ENCODE measurements around the gene CMSS1.

Gene CMSS1

DNA sequence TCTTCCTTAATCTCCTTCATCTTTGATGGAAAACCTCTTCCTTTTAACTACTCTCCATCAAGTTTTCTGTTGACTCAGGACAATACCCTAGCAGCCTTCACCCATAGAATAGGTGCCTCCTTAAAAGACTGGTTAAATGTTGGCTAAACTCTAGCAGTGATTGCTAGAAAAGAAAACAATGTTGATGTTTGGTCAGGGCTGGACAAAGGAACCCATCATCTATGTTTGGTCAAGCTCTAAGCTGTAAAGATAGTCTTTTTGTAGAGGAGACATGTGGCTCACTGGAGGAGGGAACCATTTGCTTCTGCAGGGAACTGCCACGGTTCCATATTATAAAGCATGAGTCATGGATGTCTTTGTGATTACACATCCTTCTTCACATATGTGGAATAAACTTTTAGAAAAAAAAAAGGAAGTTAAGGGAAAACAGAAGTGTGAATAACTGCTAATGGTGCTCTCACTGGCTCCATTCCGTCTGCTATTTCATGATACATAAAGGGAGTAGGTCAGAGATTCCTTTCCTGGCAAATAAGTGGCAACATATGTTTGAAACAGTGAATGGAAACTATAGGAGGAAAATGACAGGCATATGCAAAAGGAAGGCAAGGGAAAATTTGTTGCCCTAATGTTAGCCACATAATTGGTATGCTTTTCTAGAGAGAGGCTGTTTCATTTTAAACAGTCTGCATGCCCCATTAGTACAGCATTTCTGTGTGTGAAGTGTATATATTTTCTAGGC lies 78.2 kb downstream of the CMSS1 start:
- Histone ChIP-seq H3K4me3 (ENCODE audit: low read depth, low read length) (no peak overlapping the region), H3K36me3 (ENCODE audit: control insufficient read depth in 2 of 2, insufficient read depth in 1 of 2, low read length in 2 of 2) (no peaks in the 10 kb centered on the region), H3K9me3 (ENCODE audit: control insufficient read depth, insufficient read depth, low read depth, low read length) (no peaks in the 10 kb centered on the region), H3K27ac (ENCODE audit: extremely low read depth, low read depth, low read length) (no peak overlapping the region), H3K4me1 (ENCODE audit: control insufficient read depth, insufficient read depth, low read length) (no peaks in the 10 kb centered on the region)
- ChIA-PET POLR2A (no interaction called here), CTCF (no interaction called here)
- TF ChIP-seq ELK4 (IDR thresholded peaks at IDR 0.05; ENCODE audit: borderline replicate concordance, low read depth, low read length) (no peak), SCRT1 (tag by site-specific recombination; IDR thresholded peaks at IDR 0.05; ENCODE audit: borderline replicate concordance) (no peak), ZNF433 (tag by site-specific recombination; IDR thresholded peaks at IDR 0.05; ENCODE audit: low read depth) (no peak), SALL2 (tag by site-specific recombination; IDR thresholded peaks at IDR 0.05; ENCODE audit: borderline replicate concordance) (no peak), ZNF324 (tag by site-specific recombination; IDR thresholded peaks at IDR 0.05) (no peak), IKZF3 (tag by site-specific recombination; IDR thresholded peaks at IDR 0.05) (no peak), GLI4 (tag by site-specific recombination; IDR thresholded peaks at IDR 0.05) (no peak), RBAK (tag by site-specific recombination; IDR thresholded peaks at IDR 0.05) (no peak), KLF16 (tag by site-specific recombination; IDR thresholded peaks at IDR 0.05) (no peak), ZNF174 (tag by site-specific recombination; IDR thresholded peaks at IDR 0.05) (no peak), ZNF610 (tag by site-specific recombination; IDR thresholded peaks at IDR 0.05; ENCODE audit: borderline replicate concordance) (no peak), ZNF768 (tag by site-specific recombination; IDR thresholded peaks at IDR 0.05) (no peak), ZNF529 (tag by site-specific recombination; IDR thresholded peaks at IDR 0.05; ENCODE audit: insufficient replicate concordance) (no peak), HIC1 (tag by site-specific recombination; IDR thresholded peaks at IDR 0.05) (0 out of 2 replicates have a peak, but pooled peaks have one; percentile 48), ZNF549 (tag by site-specific recombination; IDR thresholded peaks at IDR 0.05) (no peak), ZEB2 (tag by site-specific recombination; IDR thresholded peaks at IDR 0.05) (0 out of 2 replicates have a peak, but pooled peaks have one; percentile 19), ZNF114 (tag by site-specific recombination; IDR thresholded peaks at IDR 0.05) (no peak), ZBTB17 (tag by site-specific recombination; IDR thresholded peaks at IDR 0.05) (no peak), ZNF48 (tag by site-specific recombination; IDR thresholded peaks at IDR 0.05) (no peak), ZNF660 (tag by site-specific recombination; IDR thresholded peaks at IDR 0.05) (no peak), ZSCAN5A (tag by site-specific recombination; IDR thresholded peaks at IDR 0.05) (no peak), ZNF791 (tag by site-specific recombination; IDR thresholded peaks at IDR 0.05) (no peak), WT1 (tag by site-specific recombination; IDR thresholded peaks at IDR 0.05) (no peak), REPIN1 (tag by site-specific recombination; IDR thresholded peaks at IDR 0.05; ENCODE audit: low read depth) (no peak), ZNF266 (tag by site-specific recombination; IDR thresholded peaks at IDR 0.05; ENCODE audit: low read depth) (no peak), ZNF473 (tag by site-specific recombination; IDR thresholded peaks at IDR 0.05) (no peak), ZNF202 (tag by site-specific recombination; IDR thresholded peaks at IDR 0.05; ENCODE audit: borderline replicate concordance) (no peak)
- TF ChIP-seq, protein P1, sequence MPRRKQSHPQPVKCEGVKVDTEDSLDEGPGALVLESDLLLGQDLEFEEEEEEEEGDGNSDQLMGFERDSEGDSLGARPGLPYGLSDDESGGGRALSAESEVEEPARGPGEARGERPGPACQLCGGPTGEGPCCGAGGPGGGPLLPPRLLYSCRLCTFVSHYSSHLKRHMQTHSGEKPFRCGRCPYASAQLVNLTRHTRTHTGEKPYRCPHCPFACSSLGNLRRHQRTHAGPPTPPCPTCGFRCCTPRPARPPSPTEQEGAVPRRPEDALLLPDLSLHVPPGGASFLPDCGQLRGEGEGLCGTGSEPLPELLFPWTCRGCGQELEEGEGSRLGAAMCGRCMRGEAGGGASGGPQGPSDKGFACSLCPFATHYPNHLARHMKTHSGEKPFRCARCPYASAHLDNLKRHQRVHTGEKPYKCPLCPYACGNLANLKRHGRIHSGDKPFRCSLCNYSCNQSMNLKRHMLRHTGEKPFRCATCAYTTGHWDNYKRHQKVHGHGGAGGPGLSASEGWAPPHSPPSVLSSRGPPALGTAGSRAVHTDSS (tag by site-specific recombination; IDR thresholded peaks at IDR 0.05), result no peak
- TF ChIP-seq, protein P2, sequence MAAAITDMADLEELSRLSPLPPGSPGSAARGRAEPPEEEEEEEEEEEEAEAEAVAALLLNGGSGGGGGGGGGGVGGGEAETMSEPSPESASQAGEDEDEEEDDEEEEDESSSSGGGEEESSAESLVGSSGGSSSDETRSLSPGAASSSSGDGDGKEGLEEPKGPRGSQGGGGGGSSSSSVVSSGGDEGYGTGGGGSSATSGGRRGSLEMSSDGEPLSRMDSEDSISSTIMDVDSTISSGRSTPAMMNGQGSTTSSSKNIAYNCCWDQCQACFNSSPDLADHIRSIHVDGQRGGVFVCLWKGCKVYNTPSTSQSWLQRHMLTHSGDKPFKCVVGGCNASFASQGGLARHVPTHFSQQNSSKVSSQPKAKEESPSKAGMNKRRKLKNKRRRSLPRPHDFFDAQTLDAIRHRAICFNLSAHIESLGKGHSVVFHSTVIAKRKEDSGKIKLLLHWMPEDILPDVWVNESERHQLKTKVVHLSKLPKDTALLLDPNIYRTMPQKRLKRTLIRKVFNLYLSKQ (tag by site-specific recombination; IDR thresholded peaks at IDR 0.05; ENCODE audit: borderline replicate concordance), result no peak
- TF ChIP-seq, protein P3, sequence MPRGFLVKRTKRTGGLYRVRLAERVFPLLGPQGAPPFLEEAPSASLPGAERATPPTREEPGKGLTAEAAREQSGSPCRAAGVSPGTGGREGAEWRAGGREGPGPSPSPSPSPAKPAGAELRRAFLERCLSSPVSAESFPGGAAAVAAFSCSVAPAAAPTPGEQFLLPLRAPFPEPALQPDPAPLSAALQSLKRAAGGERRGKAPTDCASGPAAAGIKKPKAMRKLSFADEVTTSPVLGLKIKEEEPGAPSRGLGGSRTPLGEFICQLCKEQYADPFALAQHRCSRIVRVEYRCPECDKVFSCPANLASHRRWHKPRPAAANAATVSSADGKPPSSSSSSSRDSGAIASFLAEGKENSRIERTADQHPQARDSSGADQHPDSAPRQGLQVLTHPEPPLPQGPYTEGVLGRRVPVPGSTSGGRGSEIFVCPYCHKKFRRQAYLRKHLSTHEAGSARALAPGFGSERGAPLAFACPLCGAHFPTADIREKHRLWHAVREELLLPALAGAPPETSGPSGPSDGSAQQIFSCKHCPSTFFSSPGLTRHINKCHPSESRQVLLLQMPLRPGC (tag by site-specific recombination; IDR thresholded peaks at IDR 0.05), result no peak
